Erythroblast (primary cell): ENCODE measurements around the gene SPINT1.

Source experiments
- DNase-seq, 2 experiments: peaks; one replicate each; lab custom pipeline; 2025; lab: John Stamatoyannopoulos, UW
- GATA1 ChIP-seq: IDR thresholded peaks from 2 replicates; pipeline ENCODE4 v1.6.1; 2011; ENCODE audit warnings: low read depth, mild to moderate bottlenecking, control low read depth, low read length, moderate library complexity
- POLR2A ChIP-seq: IDR thresholded peaks from 2 replicates; pipeline ENCODE4 v1.6.1; 2011; ENCODE audit warnings: mild to moderate bottlenecking, low read length

SPINT1 gene

GRCh38 chr15:40899536-40900207 is 55.8 kb downstream of the SPINT1 start:
- TF ChIP-seq GATA1 (no peak), POLR2A (no peak)
- no peak for DNase-seq

DNA sequence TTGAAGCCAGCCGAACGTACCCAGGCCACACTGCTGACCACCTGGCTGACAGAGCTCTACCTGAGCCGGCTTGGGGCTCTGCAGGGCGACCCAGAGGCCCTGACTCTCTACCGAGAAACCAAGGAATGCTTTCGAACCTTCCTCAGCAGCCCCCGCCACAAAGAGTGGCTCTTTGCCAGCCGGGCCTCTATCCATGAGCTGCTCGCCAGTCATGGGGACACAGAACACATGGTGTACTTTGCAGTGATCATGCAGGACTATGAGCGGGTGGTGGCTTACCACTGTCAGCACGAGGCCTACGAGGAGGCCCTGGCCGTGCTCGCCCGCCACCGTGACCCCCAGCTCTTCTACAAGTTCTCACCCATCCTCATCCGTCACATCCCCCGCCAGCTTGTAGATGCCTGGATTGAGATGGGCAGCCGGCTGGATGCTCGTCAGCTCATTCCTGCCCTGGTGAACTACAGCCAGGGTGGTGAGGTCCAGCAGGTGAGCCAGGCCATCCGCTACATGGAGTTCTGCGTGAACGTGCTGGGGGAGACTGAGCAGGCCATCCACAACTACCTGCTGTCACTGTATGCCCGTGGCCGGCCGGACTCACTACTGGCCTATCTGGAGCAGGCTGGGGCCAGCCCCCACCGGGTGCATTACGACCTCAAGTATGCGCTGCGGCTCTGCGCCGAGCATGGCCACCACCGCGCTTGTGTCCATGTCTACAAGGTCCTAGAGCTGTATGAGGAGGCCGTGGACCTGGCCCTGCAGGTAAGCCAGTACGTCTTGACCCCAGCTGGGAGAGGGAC is 56.6 kb downstream of the SPINT1 start:
- no peak for DNase-seq
- TF ChIP-seq GATA1 (no peak), POLR2A (no peak)

DNA sequence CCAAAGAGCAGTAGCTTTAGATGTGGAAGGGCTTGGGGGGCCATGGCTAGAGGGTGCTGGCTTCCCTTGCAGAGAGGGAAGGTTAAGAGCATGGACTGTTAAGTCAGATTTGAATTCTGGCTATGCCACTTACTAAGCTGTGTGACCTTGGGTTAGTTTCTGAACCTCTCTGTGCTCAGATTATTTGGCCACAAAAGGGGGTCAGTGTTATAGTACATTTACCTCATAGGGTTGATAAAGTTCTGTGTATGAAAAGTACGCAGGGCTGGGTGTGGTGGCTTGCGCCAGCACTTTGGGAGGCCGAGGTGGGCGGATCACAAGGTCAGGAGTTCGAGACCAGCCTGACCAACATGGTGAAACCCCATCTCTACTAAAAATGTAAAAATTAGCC is 57.2 kb downstream of the SPINT1 start:
- no peak for DNase-seq
- no peak for TF ChIP-seq POLR2A
- TF ChIP-seq GATA1: no peak

DNA sequence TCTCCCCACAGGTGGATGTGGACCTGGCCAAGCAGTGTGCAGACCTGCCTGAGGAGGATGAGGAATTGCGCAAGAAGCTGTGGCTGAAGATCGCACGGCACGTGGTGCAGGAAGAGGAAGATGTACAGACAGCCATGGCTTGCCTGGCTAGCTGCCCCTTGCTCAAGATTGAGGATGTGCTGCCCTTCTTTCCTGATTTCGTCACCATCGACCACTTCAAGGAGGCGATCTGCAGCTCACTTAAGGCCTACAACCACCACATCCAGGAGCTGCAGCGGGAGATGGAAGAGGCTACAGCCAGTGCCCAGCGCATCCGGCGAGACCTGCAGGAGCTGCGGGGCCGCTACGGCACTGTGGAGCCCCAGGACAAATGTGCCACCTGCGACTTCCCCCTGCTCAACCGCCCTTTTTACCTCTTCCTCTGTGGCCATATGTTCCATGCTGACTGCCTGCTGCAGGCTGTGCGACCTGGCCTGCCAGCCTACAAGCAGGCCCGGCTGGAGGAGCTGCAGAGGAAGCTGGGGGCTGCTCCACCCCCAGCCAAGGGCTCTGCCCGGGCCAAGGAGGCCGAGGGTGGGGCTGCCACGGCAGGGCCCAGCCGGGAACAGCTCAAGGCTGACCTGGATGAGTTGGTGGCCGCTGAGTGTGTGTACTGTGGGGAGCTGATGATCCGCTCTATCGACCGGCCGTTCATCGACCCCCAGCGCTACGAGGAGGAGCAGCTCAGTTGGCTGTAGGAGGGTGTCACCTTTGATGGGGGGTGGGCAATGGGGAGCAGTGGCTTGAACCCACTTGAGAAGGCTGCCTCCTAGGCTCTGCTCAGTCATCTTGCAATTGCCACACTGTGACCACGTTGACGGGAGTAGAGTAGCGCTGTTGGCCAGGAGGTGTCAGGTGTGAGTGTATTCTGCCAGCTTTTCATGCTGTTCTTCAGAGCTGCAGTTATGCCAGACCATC is 59.0 kb downstream of the SPINT1 start:
- DNase-seq: no peak
- TF ChIP-seq GATA1: no peak
- no peak for TF ChIP-seq POLR2A

DNA sequence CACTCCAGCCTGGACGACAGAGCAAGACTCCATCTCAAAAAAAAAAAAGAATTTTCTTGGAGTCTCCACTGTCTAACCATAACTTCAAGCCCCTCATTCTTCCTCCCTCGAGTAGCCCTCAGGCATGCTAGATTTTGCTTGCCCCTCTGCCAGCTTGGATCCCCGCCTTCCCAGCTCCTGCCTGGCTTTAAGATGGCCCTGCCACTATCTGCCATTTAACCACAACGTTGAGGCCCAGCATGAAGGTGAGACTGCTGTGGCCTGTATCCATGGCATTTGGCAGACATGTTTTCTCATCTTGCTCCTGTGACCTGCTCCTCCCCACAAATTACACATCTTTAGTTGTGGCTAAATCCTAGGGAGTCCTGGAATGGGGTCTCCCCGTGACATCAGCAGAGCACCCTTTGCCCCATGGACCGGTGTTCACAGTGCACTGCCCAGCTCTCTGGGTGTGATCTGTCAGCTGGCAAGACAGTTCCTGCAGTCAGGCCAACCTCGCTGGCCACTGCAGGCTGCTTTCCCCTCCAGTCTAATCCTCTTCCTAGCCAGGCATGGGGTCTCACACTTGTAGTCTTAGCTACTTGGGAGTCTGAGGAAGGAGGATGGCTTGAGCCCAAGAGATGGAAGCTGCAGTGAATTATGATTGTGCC is 60.8 kb downstream of the SPINT1 start:
- TF ChIP-seq GATA1 (no peak), POLR2A (no peak)
- no peak for DNase-seq

DNA sequence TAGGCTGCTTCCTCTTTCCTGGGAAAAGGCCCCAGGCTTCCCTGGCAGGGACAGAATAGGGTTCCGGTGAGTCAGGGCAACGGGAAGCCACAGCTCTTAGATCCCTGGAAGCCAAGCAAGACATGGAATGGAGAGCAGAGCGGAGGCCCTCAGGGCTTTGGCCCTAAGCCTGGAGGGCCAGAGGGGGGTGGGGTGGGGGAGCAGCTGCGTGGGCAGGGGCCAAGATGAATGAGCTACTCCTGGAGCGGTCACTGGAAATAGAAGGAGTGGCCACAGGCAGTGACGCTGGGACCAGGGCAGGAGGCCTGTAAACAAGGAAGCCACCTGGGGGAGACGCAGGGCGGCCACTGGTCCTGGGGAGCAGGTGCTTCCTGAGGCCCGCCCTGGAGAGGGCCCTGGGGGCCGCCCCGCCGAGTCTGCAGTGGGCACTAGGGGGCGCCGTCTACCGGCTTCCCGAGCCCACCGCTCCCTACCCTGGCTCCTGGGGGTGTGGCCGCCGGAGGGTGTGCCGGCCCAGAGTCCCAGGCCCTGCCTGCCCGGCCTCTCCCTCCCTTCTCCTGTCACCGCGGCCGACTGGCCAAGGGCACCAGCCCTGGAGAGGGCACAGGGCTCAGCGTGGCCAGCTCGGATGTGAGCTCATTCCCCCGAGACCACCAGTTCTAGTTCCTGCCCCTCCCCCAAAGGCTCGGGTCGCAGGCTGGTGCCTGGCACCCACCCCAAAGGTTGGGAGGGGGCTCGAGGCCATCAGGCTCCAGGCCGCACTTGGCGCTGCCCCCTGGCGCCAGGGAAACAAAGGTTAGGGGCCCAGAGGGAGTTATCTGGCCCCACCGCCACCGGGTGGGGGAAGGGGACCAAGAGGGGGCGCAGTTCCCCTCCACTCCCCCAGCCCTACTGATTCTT is 62.5 kb downstream of the SPINT1 start:
- DNase-seq: peak; percentile 79 to 87
- TF ChIP-seq GATA1 (no peak), POLR2A (no peak)

DNA sequence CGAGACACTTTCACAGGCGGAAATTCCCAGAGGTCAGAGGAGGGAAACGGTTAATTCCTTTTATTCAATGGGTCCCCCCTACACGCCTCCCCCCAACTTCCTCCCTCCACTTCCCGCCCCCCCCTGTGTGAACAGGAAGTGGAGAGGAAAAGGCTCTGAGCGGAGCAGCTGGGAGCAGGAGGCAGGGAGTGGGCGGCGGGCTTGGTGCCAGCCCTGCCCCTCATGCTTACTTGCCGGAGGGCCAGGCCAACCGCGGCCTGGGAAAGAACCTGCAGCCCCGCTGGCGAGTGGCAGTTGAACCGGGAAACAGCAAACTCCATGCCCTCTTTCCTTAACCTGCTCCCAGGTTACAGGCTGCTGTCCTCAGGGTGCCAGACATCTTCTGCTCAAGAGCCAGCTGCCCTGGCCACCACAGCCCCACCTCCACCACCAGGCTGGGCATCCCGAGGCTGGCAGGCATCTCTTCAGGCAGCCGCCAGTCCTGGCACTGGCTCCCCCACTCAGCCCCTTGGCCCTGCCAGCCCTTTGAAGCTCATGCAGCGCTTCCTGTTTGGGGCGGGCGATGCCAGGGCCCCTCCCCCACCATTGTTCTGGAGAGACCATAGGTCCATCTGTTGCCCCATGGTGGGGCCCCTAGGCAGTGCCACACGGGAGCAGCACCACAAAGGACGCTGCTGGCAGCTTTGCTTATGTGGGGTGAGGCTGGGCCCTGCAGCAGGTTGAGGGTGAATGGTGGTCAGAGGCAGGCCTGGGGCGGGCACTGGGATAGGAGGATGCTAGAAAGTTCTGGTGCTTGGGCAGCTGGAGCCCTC is 63.3 kb downstream of the SPINT1 start:
- DNase-seq: no peak
- TF ChIP-seq POLR2A: no peak
- TF ChIP-seq GATA1: no peak
